Right lobe of liver (tissue), 4 donors: ENCODE measurements around the gene SLC24A3.

Experiments used
- POLR2A ChIP-seq: fragments of 450-650 bp; IDR thresholded peaks from one replicate; pipeline ENCODE4 v1.6.1; 2017; ENCODE audit warnings: antibody characterized with exemption, mild to moderate bottlenecking
- TF ChIP-seq, protein P1 (sequence below), 4 donors: fragments of 200-600 bp in 3 of 4; fragments of 450-650 bp in 1 of 4; IDR thresholded peaks; one replicate each; pipeline versions ENCODE4 v1.5.1 to v1.8.0; 2016 to 2022; ENCODE audit warnings: antibody characterized with exemption in 4 of 4, mild to moderate bottlenecking in 2 of 4
- donor health status: DM: no; HTN: no; CAD: no.
- donor health status: DM: no; HTN: no; CAD: no.
- donor health status: DM: no; HTN: yes; CAD: no.

GRCh38 chr20:19493794-19494495, 281.5 kb downstream of the SLC24A3 start:
- TF ChIP-seq, protein P1, sequence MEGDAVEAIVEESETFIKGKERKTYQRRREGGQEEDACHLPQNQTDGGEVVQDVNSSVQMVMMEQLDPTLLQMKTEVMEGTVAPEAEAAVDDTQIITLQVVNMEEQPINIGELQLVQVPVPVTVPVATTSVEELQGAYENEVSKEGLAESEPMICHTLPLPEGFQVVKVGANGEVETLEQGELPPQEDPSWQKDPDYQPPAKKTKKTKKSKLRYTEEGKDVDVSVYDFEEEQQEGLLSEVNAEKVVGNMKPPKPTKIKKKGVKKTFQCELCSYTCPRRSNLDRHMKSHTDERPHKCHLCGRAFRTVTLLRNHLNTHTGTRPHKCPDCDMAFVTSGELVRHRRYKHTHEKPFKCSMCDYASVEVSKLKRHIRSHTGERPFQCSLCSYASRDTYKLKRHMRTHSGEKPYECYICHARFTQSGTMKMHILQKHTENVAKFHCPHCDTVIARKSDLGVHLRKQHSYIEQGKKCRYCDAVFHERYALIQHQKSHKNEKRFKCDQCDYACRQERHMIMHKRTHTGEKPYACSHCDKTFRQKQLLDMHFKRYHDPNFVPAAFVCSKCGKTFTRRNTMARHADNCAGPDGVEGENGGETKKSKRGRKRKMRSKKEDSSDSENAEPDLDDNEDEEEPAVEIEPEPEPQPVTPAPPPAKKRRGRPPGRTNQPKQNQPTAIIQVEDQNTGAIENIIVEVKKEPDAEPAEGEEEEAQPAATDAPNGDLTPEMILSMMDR (IDR thresholded peaks at IDR 0.05), result no peak
- TF ChIP-seq POLR2A, result no peak
